ENCODE data around the gene ATOH1.

Gene ATOH1

GRCh38 chr4:93834249-93835066 lies 5.9 kb downstream of the ATOH1 start:
- no peak for DNase-seq (ENCODE audit: low read depth in 1 of 2, low spot score in 1 of 2)

GRCh38 chr4:93835929-93836328 lies 7.4 kb downstream of the ATOH1 start:
- no peak for DNase-seq (ENCODE audit: low read depth in 1 of 2, low spot score in 1 of 2)

- no peak for DNase-seq (ENCODE audit: low read depth in 1 of 2, low spot score in 1 of 2)
Observed at GRCh38 chr4:93839704-93840103, 11.2 kb downstream of the ATOH1 start.

- no peak for DNase-seq (ENCODE audit: low read depth in 1 of 2, low spot score in 1 of 2)
Observed at GRCh38 chr4:93841803-93842345, 13.3 kb downstream of the ATOH1 start.

GRCh38 chr4:93842601-93843252 lies 14.2 kb downstream of the ATOH1 start:
- no peak for DNase-seq (ENCODE audit: low read depth in 1 of 2, low spot score in 1 of 2)

- DNase-seq (ENCODE audit: low read depth in 1 of 2, low spot score in 1 of 2) = no peak
Observed at GRCh38 chr4:93843772-93844171, 15.2 kb downstream of the ATOH1 start.

GRCh38 chr4:93852680-93853079 lies 24.1 kb downstream of the ATOH1 start:
- DNase-seq (ENCODE audit: low read depth in 1 of 2, low spot score in 1 of 2) = no peak

- no peak for DNase-seq (ENCODE audit: low read depth in 1 of 2, low spot score in 1 of 2)
Observed at GRCh38 chr4:93855926-93856325, 27.4 kb downstream of the ATOH1 start.

GRCh38 chr4:93865650-93866049 lies 37.1 kb downstream of the ATOH1 start:
- DNase-seq (ENCODE audit: low read depth in 1 of 2, low spot score in 1 of 2) = no peak

GRCh38 chr4:93867416-93868001 lies 39.0 kb downstream of the ATOH1 start:
- no peak for DNase-seq (ENCODE audit: low read depth in 1 of 2, low spot score in 1 of 2)

GRCh38 chr4:93870876-93871458 lies 42.4 kb downstream of the ATOH1 start:
- DNase-seq (ENCODE audit: low read depth in 1 of 2, low spot score in 1 of 2) = no peak

GRCh38 chr4:93876754-93877153 lies 48.2 kb downstream of the ATOH1 start:
- DNase-seq (ENCODE audit: low read depth in 1 of 2, low spot score in 1 of 2) = no peak

GRCh38 chr4:93878566-93878965 lies 50.0 kb downstream of the ATOH1 start:
- DNase-seq (ENCODE audit: low read depth in 1 of 2, low spot score in 1 of 2) = no peak

GRCh38 chr4:93879919-93880318 lies 51.4 kb downstream of the ATOH1 start:
- DNase-seq (ENCODE audit: low read depth in 1 of 2, low spot score in 1 of 2) = no peak

Measured in stimulated activated CD4-positive, alpha-beta T cell treated with anti-CD3 and anti-CD28 coated beads, Interleukin-15, amount 100 ng/mL, for 1 hour (primary cell).